Measurements from ENCODE around the gene MED15. TPM values are rescaled to one million over a fixed set of nuclear protein-coding genes. Genes with fewer than 3 reads are reported as not detected.

Gene MED15
- total and polyA plus RNA-seq, 2 of the 4 experiments (the other 2 are of a cell fraction) = 19.0 to 68.8 TPM

- no peak for TF ChIP-seq MAZ (IDR thresholded peaks at IDR 0.05; ENCODE audit: borderline replicate concordance, low read depth, low read length)
Observed at GRCh38 chr22:20587206-20587958, 80.0 kb downstream of the MED15 start (continued).

GRCh38 chr22:20588092-20588842 is 80.9 kb downstream of the MED15 start:
- BruUV-seq (replicated peaks) = no TSS peak
- Histone ChIP-seq H3K4ac (ENCODE audit: low read depth, low read length) (no peak overlapping the region), H3K79me1 (ENCODE audit: low read depth in 1 of 2, low read length in 2 of 2) (peaks cover 0 to 6% of the 10 kb centered on the region in 2 experiments; a peak in 1 of 4 replicates), H2BK120ac (ENCODE audit: low read depth, low read length) (no peak overlapping the region), H3K9me1 (ENCODE audit: insufficient read depth, low read length) (no peaks in the 10 kb centered on the region), H2BK20ac (ENCODE audit: low read depth, low read length) (no peak overlapping the region), H3K36me3 (ENCODE audit: control insufficient read depth, insufficient read depth, low read length) (peaks cover 48% of the 10 kb centered on the region), H3K18ac (ENCODE audit: low read depth, low read length) (no peak overlapping the region), H4K20me1 (ENCODE audit: insufficient read depth, low read length) (peaks cover 10% of the 10 kb centered on the region; the same call in 1 of the 2 replicates), H4K8ac (ENCODE audit: low read depth in 2 of 2, low read length in 2 of 2) (no peak overlapping the region), H3K4me1 (ENCODE audit: control insufficient read depth, insufficient read depth, low read length) (no peaks in the 10 kb centered on the region; the same call in 1 of the 2 replicates), H3K9ac (ENCODE audit: low read depth, low read length) (no peak overlapping the region), H2AK5ac (ENCODE audit: low read depth, low read length) (no peak overlapping the region), H2AFZ (replicated peaks; ENCODE audit: low read length, poor library complexity) (no peak overlapping the region), H4K91ac (ENCODE audit: insufficient read depth, low read depth, low read length) (no peak overlapping the region), H3K56ac (ENCODE audit: extremely low read depth, insufficient read depth, low read length) (no peak overlapping the region), H4K5ac (ENCODE audit: low read depth, low read length) (no peak overlapping the region), H3K4me3 (ENCODE audit: insufficient read depth, low read depth, low read length) (no peak overlapping the region), H2AK9ac (replicated peaks; ENCODE audit: low read depth, low read length, poor library complexity) (no peak overlapping the region), H2BK15ac (ENCODE audit: low read depth, low read length) (no peak overlapping the region), H2BK5ac (ENCODE audit: low read depth, low read length, poor library complexity, severe bottlenecking) (no peak overlapping the region), H3K27ac (ENCODE audit: insufficient read depth, low read length) (no peak overlapping the region), H3K23ac (ENCODE audit: low read depth, low read length) (no peak overlapping the region), H3K4me2 (ENCODE audit: low read depth, low read length) (no peak overlapping the region), H3K14ac (replicated peaks; ENCODE audit: low read depth, low read length) (no peak overlapping the region), H3K9me3 (ENCODE audit: control insufficient read depth, insufficient read depth, low read length) (no peaks in the 10 kb centered on the region), H3K27me3 (ENCODE audit: control insufficient read depth, insufficient read depth, low read length) (no peaks in the 10 kb centered on the region)
- dilution Hi-C loops (cut with HindIII; ENCODE audit: low sequenced_read_pairs, unreplicated experiment) (no loop called here), intact Hi-C loops (cut with micrococcal nuclease) (no loop called here), in situ Hi-C loops (cut with MboI; ENCODE audit: low sequenced_read_pairs) (no loop called here)
- CTCF ChIA-PET = no interaction called here
- TF ChIP-seq POLR2A (IDR thresholded peaks at IDR 0.05; ENCODE audit: low read depth, low read length) = no peak
- TF ChIP-seq FOS (IDR thresholded peaks at IDR 0.05; ENCODE audit: low read depth, low read length) = no peak
- no peak for TF ChIP-seq BHLHE40 (IDR thresholded peaks at IDR 0.05; ENCODE audit: low read depth, low read length)
- TF ChIP-seq CHD1 (IDR thresholded peaks at IDR 0.05; ENCODE audit: low read depth, low read length) = no peak
- no peak for TF ChIP-seq RCOR1 (IDR thresholded peaks at IDR 0.05; ENCODE audit: insufficient replicate concordance, low read length)
- no peak for TF ChIP-seq MAZ (IDR thresholded peaks at IDR 0.05; ENCODE audit: borderline replicate concordance, low read depth, low read length)
- no peak for TF ChIP-seq RFX5 (IDR thresholded peaks at IDR 0.05; ENCODE audit: low read depth, low read length)
- TF ChIP-seq ELK1 (IDR thresholded peaks at IDR 0.05; ENCODE audit: borderline replicate concordance, low read depth, low read length) = no peak
- WGBS, 2 experiments (ENCODE audit: extremely low coverage in 2 of 2, insufficient read length in 1 of 2) = no CpG with 5 or more reads among the region's 7 CpGs
- ATAC-seq (ENCODE audit: low read depth) (no peak), DNase-seq (no peak)
- POLR2A ChIA-PET (ENCODE audit: unreplicated experiment) = interaction anchor here (0.6 kb wide), 1 partner anchor 15 kb away, joined by 3 read pairs; no protein-coding TSS in a partner anchor

Measured in IMR-90 (cell line).